ENCODE measurements around the gene RGS3.

RGS3 gene

DNA sequence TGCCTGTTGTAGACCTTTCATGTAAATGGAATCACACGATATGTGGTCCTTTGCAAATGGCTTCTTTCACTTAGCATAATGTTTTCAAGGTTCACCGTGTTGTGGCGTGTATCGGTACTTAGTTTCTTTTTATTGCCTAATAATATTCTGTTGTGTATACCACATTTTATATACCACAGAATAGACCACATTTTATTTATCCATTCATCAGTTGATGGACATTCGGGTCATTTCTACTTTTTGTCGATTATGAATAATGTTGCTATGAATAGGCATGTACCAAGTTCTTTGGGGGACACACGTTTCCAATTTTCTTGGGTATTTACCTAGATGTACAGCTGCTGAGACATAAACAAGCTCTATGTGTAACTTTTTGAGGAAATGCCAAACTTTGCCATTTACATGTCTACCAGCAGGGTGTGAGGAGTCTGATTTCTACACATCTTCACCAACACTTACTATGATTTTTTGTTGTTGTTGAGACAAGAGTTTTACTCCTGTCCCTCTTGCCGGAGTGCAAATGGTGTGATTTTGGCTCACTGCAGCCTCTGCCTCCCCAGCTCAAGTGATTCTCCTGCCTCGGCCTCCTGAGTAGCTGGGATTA lies 144.7 kb downstream of the RGS3 start:
- no peak for DNase-seq

GRCh38 chr9:113609562-113610318 lies 146.2 kb downstream of the RGS3 start:
- no peak for DNase-seq

- no peak for DNase-seq
Observed at GRCh38 chr9:113611461-113612215, 148.1 kb downstream of the RGS3 start.

DNA sequence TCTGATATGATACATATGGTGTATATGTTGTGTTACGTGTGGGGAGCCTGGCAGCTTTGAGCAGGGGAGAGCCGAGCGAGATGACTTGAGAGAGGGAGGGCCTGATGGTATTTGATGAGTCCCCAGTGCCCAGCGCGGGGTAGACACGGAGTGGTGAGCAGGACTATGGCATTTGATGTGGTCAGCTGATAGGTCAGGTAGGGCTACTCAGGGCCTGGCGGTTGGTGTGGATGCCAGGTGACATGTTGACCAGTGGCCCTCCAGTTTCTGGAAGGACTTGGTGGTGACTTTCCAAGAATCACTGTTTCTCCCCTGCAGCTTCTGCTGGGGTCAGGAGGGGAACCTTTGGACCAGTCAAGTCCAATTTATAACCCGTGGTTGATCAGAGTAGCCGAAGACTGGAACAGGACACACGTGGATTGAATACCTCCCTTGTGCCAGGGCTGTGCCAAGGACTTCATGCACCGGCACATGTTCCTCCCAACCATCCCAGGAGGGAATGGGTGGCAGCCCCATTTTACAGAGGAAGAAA lies 148.8 kb downstream of the RGS3 start:
- no peak for DNase-seq

GRCh38 chr9:113612828-113613227 lies 149.3 kb downstream of the RGS3 start:
- DNase-seq = no peak

DNA sequence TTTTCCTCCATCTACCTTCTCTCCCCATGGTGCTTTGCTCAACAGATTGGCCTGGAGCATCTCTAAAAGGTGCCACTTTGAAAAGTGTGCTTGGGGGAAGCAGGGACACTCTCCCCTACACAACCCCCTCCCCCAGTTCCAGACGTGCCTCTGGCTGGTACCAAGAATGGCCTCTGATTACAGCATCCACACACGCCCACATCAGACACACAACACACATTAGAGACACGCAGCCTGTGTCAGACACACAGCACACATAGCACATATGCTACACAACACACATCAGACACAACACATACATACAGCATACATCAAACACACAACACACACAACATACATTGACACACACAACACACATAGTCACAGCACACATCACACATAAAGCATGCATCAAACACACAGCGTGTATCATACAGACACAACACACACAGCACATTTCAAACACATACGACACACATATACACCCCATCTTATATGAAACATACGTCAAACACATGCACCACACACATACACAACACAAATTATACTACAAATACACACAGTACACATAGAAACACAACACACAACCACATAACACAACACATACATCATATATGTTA lies 150.4 kb downstream of the RGS3 start:
- no peak for DNase-seq

- DNase-seq = no peak
Observed at GRCh38 chr9:113614843-113615648, 151.5 kb downstream of the RGS3 start.

DNA sequence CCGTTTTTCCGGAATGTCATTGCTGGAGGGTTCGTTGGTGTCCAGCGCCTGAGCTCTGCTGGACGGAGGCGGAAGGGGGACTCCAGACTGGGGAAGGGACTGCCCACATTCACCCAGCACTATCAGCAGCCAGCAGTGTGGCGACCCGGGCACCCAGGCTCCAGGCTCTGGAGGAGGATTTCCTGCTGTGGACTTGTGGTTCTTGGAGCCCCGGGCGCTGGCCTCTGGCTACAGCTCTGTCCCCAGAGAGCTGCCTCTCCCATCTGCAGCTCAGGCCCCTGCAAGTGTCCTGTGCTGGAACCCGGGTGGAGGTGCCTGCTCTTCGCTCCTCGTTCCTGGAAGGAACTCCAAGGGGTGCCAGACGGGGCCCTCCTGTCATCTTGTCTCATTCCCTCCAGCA lies 152.6 kb downstream of the RGS3 start:
- DNase-seq = no peak

GRCh38 chr9:113616621-113617496 lies 153.3 kb downstream of the RGS3 start:
- DNase-seq = no peak

DNA sequence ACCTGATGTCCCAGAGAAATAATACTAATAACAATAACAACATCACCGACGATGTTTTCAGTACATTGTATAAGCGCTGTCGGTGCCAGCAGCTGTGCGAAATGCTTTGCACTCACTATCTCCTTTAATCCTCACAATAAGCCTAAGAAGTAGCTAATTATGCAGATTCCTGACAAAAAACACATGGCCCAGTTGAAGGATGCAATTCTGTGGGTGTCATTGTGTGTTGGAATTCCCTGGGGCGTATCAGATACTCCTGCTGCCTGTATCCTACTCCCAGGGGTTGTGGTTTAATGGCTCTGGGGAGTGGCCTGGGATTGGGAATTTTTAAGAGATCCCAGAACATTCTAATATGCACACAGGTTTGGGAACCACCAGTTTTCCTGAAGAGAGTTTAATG lies 154.0 kb downstream of the RGS3 start:
- DNase-seq = no peak

DNA sequence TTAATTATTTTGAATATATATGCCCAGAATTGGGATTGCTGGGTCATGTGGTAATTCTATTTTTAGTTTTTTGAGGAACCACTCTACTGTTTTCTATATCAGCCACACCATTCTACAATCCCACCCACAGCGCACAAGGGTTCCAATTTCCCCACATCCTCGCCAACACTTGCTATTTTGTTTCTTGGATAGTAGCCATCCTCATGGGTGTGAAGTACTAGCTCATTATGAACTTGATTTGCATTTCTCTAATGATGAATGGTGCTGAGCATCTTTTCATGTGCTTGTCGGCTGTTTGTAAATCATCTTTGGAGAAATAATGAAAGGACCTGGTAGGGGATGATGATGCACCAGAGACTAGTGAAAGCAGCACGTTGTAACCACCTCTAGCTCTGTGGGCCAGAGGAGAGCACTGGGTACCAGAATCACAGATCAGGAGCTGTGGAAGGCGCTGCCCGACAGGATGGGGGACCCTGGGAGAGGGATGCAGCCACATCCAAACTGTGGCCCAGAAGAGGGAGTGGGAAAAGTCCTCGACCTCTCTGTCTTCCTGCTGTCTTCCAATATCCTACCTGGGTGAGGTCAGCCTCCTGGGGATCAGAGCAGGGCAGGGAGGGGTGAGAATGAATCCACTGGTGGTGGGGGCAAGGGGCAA lies 155.4 kb downstream of the RGS3 start:
- DNase-seq = no peak

GRCh38 chr9:113619491-113620376 lies 156.2 kb downstream of the RGS3 start:
- no peak for DNase-seq

DNA sequence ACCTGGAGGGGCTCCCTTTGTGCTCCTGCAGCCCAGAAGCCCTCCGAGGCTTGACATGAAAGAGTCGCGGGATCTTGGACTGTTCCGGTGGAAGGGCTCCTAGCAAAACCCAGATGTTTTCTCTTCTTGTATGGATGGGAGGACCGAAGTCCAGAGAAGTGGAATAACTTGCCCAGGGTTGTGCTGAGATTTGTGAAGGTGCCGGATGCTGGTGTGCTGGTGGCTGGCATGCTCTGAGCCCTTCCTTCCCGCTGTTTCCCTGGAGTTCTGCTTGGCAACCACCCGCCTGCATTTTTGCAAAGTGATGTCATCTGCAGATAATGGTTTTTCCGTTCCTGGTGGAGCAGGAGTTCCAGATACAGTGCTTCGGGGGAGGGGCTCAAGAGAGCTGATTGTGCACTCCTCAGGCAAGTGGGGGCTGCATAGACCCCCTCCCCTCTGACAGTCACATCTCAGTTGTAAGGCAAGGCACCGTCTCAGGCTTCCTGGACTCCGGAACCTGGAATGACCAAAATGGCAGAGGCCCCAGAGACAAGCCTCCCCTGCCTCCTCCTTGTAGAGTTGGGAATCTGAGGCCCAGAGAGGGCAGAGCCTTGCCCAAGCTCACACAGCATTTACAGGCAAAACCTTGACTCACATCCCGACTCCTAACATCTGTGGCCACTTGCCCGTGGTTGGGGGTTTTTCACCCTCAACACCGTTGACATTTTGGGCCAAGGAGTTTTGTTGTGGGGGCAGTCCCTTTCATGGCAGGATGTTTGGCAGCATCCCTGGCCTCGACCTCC lies 157.0 kb downstream of the RGS3 start:
- peak; percentile 11 for DNase-seq

- no peak for DNase-seq
Observed at GRCh38 chr9:113621309-113621791, 157.8 kb downstream of the RGS3 start.

- DNase-seq = no peak
Observed at GRCh38 chr9:113621980-113622379, 158.5 kb downstream of the RGS3 start.

- DNase-seq = no peak
Observed at GRCh38 chr9:113622600-113623400, 159.3 kb downstream of the RGS3 start.

DNA sequence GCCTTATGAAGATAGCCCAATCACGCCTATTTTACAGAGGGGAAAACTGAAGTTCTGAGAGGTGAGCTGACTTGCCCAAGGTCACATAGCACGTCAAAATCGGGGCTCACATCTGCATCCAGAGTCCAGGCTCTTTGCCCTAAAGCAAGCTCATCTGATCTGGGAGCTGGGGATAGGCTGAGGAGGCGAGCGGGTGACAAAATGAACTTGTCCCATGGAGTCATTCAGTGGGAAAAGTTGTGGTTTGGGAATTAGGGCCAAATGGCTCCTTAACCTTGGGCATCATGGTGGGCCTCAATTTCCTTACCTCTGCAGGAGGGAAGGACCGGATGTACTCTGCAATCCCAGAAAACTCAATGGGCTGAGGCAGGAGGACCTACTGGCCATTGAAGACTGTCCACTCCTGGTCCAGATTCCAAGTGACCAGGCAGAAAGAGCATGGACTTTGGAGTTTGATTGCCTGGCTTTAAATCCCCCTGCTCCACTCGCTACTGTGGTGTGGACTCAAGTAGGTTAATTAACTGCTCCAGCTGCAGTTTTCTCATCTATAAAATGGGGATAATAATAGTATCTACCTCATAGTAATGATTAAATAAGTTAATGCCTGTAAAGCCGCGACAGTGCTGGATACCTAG lies 160.4 kb downstream of the RGS3 start:
- no peak for DNase-seq

Data from NCI-H446 treated with DMSO at 0.1 percent for 48 hours (cell line).